Thoracic aorta endothelial cell (primary cell): ENCODE results near the gene CDYL. TPM values are rescaled to one million over a fixed set of nuclear protein-coding genes. Genes with fewer than 3 reads are reported as not detected.

Source experiments
- total RNA-seq: library from RNA; depleted of rRNA; stranded (reverse); fragments of >200 nt; gene quantifications from 2 replicates; pipeline ENCODE4 v1.2.3, GENCODE V29; 2012

Gene CDYL, protein sequence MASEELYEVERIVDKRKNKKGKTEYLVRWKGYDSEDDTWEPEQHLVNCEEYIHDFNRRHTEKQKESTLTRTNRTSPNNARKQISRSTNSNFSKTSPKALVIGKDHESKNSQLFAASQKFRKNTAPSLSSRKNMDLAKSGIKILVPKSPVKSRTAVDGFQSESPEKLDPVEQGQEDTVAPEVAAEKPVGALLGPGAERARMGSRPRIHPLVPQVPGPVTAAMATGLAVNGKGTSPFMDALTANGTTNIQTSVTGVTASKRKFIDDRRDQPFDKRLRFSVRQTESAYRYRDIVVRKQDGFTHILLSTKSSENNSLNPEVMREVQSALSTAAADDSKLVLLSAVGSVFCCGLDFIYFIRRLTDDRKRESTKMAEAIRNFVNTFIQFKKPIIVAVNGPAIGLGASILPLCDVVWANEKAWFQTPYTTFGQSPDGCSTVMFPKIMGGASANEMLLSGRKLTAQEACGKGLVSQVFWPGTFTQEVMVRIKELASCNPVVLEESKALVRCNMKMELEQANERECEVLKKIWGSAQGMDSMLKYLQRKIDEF
- 32.4 and 39.1 TPM in 2 replicates for total RNA-seq

DNA sequence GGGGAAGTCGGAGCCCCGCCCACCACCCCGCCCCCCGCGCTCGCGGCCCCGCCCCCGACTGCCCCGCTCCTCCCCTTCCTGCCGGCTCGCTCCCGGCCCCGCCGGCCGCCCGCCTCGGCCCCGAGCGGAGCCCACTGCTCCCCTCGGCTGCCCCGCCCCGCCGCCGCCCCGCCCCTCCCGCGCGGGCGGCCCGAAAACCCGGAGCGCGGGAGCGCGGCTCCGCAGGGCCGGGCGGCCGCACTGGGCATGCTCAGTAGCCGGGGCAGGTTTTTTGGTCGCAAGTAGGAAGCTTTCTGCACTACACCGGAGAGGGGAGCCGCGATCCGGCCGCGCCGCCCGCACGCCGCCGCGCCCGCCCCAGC lies at the start of gene CDYL:
TSS of gene CDYL (plus strand) at position 274 of the 362 bp plus-strand sequence. CDS start 380 bp downstream, outside the sequence.

DNA sequence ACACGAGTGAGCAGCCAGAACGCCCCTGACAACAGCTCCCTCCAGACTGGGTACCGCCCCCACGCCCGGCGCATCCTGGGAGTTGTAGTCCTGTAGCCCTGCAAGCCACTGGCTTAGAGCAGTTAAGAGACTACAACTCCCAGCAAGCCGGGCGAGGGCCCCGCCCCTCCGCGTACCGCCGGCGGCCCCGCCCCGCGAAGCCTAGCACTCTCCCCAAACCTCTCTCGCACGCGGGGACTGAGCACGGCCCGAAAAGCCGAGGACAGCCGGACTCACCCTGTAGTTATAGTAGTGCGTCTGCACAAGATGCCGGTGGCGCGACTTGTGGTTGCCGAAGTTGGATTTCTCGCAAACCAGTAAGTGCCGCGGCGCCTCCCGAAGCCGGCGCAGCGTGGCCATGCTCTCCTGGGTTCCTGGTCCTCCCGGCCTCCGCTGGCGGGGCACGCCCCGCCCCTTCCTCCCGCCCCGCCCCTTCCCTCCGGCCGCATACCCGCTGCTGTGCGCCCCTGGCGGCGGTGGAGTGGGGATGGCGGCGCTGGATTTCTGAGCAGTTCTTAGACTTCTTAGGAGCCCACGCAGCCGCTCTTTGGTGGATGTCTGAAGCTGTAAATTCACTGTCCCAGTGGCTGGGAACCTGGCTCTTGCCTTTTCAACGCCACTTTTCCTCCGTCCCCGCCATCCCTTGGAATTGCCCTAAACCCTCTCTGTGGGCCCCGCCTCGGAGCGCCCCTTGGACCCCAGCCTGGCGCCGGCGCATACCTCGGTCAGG lies 227.6 kb downstream of the CDYL start, which contains the start of gene RPP40:
TSS of gene RPP40 (minus strand) at position 434 of the 769 bp plus-strand sequence. CDS start at position 399, 35 bp downstream.

Other genes starting within 250 kb of the CDYL start
- gene RPP40, start 227.6 kb downstream of the CDYL start, total RNA-seq, result 19.1 and 25.6 TPM in 2 replicates